SK-N-SH (cell line): ENCODE data around the gene LIG1. TPM values are rescaled to one million over a fixed set of nuclear protein-coding genes. Genes with fewer than 3 reads are reported as not detected.

Source experiments
- CTCF ChIA-PET: fragments of 300-600, 350-600 bp; formaldehyde crosslinking; extraction: SDS; loops from one replicate; lab custom pipeline; 2021; lab: Yijun Ruan, JAX
- POLR2A ChIA-PET: fragments of 350-600 bp; sonication (Branson Sonifier 250); formaldehyde crosslinking; extraction: SDS; loops from one replicate; lab custom pipeline; 2020; ENCODE audit warnings: antibody characterized with exemption, inconsistent platforms; lab: Yijun Ruan, JAX
- DNase-seq: peaks from one replicate; pipeline ENCODE4 v3.0.0; 2012
- H2AFZ ChIP-seq: fragments of 200-600 bp; sonication (generic); 2 replicates; pipeline ENCODE4 v1.8.1; 2016; ENCODE audit warnings: antibody characterized with exemption, mild to moderate bottlenecking, low read depth
- H3F3A ChIP-seq: fragments of 200-600 bp; sonication (generic); replicated peaks from 2 replicates; pipeline ENCODE3; 2016; ENCODE audit warnings: antibody characterized with exemption, mild to moderate bottlenecking; ENCODE audit not compliant: insufficient read depth
- H3K27ac ChIP-seq, 2 experiments: fragments of 200-500 bp in 1 of 2; fragments of 200-600 bp in 1 of 2; sonication (Bioruptor generic) in 1 of 2; sonication (generic), shearing (Covaris generic) in 1 of 2; 2 replicates each; pipeline versions ENCODE4 v1.5.1 to v1.6.1; 2014 to 2016; ENCODE audit warnings: low read depth in 2 of 2, inconsistent platforms in 1 of 2, low read length in 1 of 2, mild to moderate bottlenecking in 1 of 2, mixed read lengths in 1 of 2
- H3K27me3 ChIP-seq: fragments of 200-600 bp; sonication (generic), shearing (Covaris generic); 2 replicates; pipeline ENCODE4 v1.6.1; 2016; ENCODE audit warnings: mixed run types; ENCODE audit not compliant: insufficient read depth
- H3K36me3 ChIP-seq, 2 experiments: fragments of 200-500 bp in 1 of 2; fragments of 200-600 bp in 1 of 2; sonication (Bioruptor generic) in 1 of 2; sonication (generic) in 1 of 2; replicated peaks in 1 of 2; 2 replicates each; pipeline versions ENCODE3 to v1.5.1; 2014 to 2016; ENCODE audit warnings: low read length in 1 of 2, mild to moderate bottlenecking in 1 of 2; ENCODE audit not compliant: insufficient read depth in 2 of 2, control insufficient read depth in 1 of 2
- H3K4me1 ChIP-seq, 2 experiments: fragments of 200-500 bp in 1 of 2; fragments of 200-600 bp in 1 of 2; sonication (Bioruptor generic) in 1 of 2; sonication (generic), shearing (Covaris generic) in 1 of 2; 2 replicates each; pipeline versions ENCODE4 v1.5.1 to v1.6.1; 2014 to 2016; ENCODE audit warnings: low read depth in 1 of 2, low read length in 1 of 2, mixed run types in 1 of 2; ENCODE audit not compliant: insufficient read depth in 2 of 2, control insufficient read depth in 1 of 2
- H3K4me2 ChIP-seq: fragments of 200-600 bp; sonication (generic), shearing (Covaris generic); 2 replicates; pipeline ENCODE4 v1.6.1; 2017; ENCODE audit warnings: mixed run types
- H3K4me3 ChIP-seq, 2 experiments: fragments of 200-500 bp in 1 of 2; fragments of 200-600 bp in 1 of 2; sonication (Bioruptor generic) in 1 of 2; sonication (generic), shearing (Covaris generic) in 1 of 2; 2 replicates each; pipeline versions ENCODE4 v1.5.1 to v1.8.1; 2014 to 2016; ENCODE audit warnings: low read depth in 2 of 2, inconsistent platforms in 1 of 2, low read length in 1 of 2, mild to moderate bottlenecking in 1 of 2, mixed read lengths in 1 of 2, moderate library complexity in 1 of 2
- H3K79me2 ChIP-seq: fragments of 200-600 bp; sonication (generic); 2 replicates; pipeline ENCODE4 v1.8.1; 2017; ENCODE audit warnings: mild to moderate bottlenecking; ENCODE audit not compliant: insufficient read depth
- H3K9ac ChIP-seq: fragments of 200-600 bp; sonication (generic); 2 replicates; pipeline ENCODE4 v1.6.1; 2017; ENCODE audit warnings: mixed run types
- H3K9me2 ChIP-seq: fragments of 200-600 bp; sonication (generic); 2 replicates; pipeline ENCODE4 v1.6.1; 2017; ENCODE audit warnings: mixed run types
- H3K9me3 ChIP-seq: fragments of 200-600 bp; sonication (generic); 2 replicates; pipeline ENCODE4 v1.6.1; 2017; ENCODE audit warnings: mixed run types, mild to moderate bottlenecking, moderate library complexity
- H4K20me1 ChIP-seq: fragments of 200-600 bp; sonication (generic); 2 replicates; pipeline ENCODE4 v1.6.1; 2017; ENCODE audit warnings: mild to moderate bottlenecking, mixed run types; ENCODE audit not compliant: insufficient read depth
- EP300 ChIP-seq, 2 experiments: IDR thresholded peaks; 2 replicates each; pipeline versions ENCODE4 v1.4.0 to v1.6.1; 2012; ENCODE audit warnings: borderline replicate concordance in 1 of 2, low read depth in 1 of 2, low read length in 1 of 2
- FOXJ3 ChIP-seq: sonication (generic); formaldehyde crosslinking; IDR thresholded peaks from 2 replicates; pipeline ENCODE4 v1.5.1; 2020; ENCODE audit warnings: mild to moderate bottlenecking, missing genetic modification reagents
- FOXM1 ChIP-seq: IDR thresholded peaks from 2 replicates; pipeline ENCODE4 v1.4.0; 2012; ENCODE audit warnings: low read depth, mild to moderate bottlenecking
- IRF3 ChIP-seq: fragments of 150-350 bp; IDR thresholded peaks from 2 replicates; pipeline ENCODE4 v1.6.1; 2016; ENCODE audit warnings: mild to moderate bottlenecking, low read depth, low read length
- JUND ChIP-seq: IDR thresholded peaks from 2 replicates; pipeline ENCODE4 v1.4.0; 2012
- NRF1 ChIP-seq: IDR thresholded peaks from 2 replicates; pipeline ENCODE4 v1.6.1; 2012; ENCODE audit warnings: low read depth, mild to moderate bottlenecking, low read length
- REST ChIP-seq: IDR thresholded peaks from 2 replicates; pipeline ENCODE4 v1.6.1; 2012; ENCODE audit warnings: mild to moderate bottlenecking, low read depth, low read length, moderate library complexity
- RFX5 ChIP-seq: IDR thresholded peaks from 2 replicates; pipeline ENCODE4 v1.6.1; 2012; ENCODE audit warnings: mild to moderate bottlenecking, improper control_type of control experiment, low read length
- SMC3 ChIP-seq: IDR thresholded peaks from 2 replicates; pipeline ENCODE4 v1.6.1; 2012; ENCODE audit warnings: low read depth, low read length, improper control_type of control experiment
- TAF1 ChIP-seq: IDR thresholded peaks from 2 replicates; pipeline ENCODE4 v1.6.1; 2012; ENCODE audit warnings: low read depth, mild to moderate bottlenecking, low read length, moderate library complexity, borderline replicate concordance
- TCF12 ChIP-seq: IDR thresholded peaks from 2 replicates; pipeline ENCODE4 v1.4.0; 2012
- WGBS: methylation state at CpG from one replicate; pipeline ENCODE4 v1.1.6; 2017; ENCODE audit warnings: low lambda C conversion rate; 5-methylcytosine and 5-hydroxymethylcytosine counted together
- polyA plus RNA-seq, 3 experiments: library from polyadenylated mRNA; depleted of rRNA; stranded (reverse); fragments of >200 nt; gene quantifications; 2 replicates each; pipeline ENCODE4 v1.2.3, GENCODE V29; 2012

LIG1 gene
- polyA plus RNA-seq, 1 of the 3 experiments (the other 2 are of a cell fraction) = 53.0 TPM

- no peak for TF ChIP-seq TAF1
- TF ChIP-seq NRF1 = no peak
- TF ChIP-seq REST = no peak
Measured at GRCh38 chr19:48120505-48120904, 49.6 kb downstream of the LIG1 start (continued).

- TF ChIP-seq JUND = no peak
- no peak for TF ChIP-seq EP300 (IDR thresholded peaks at IDR 0.05; ENCODE audit: borderline replicate concordance in 1 of 2, low read depth in 1 of 2, low read length in 1 of 2)
- no peak for TF ChIP-seq TCF12
- no peak for TF ChIP-seq RFX5
- no peak for TF ChIP-seq FOXJ3
- no peak for TF ChIP-seq TAF1
- TF ChIP-seq FOXM1 = no peak
- TF ChIP-seq SMC3 = no peak
- TF ChIP-seq IRF3 = no peak
- TF ChIP-seq, all 33 proteins: peak for 0
- H3K4me3 ChIP-seq = no peak overlapping the region
- H3K36me3 ChIP-seq = peaks cover 5 to 13% of the 10 kb centered on the region in 2 experiments
- H2AFZ ChIP-seq = no peak overlapping the region
- no peaks in the 10 kb centered on the region for H3K79me2 ChIP-seq
- no peaks in the 10 kb centered on the region for H3F3A ChIP-seq
- no peaks in the 10 kb centered on the region for H4K20me1 ChIP-seq
- no peak overlapping the region for H3K27ac ChIP-seq
- CTCF ChIA-PET = interaction anchor here (1.4 kb wide), 1 partner anchor 35 kb away, joined by 5 read pairs; no protein-coding TSS in a partner anchor
- no peak overlapping the region for H3K9ac ChIP-seq
- WGBS = 80% methylated on average over 11 of the region's 11 CpGs
- H3K27me3 ChIP-seq = no peaks in the 10 kb centered on the region
- POLR2A ChIA-PET = interaction anchor here (0.6 kb wide), 1 partner anchor 38 kb away, joined by 3 read pairs; no protein-coding TSS in a partner anchor
- no peaks in the 10 kb centered on the region; a peak in 1 of 4 replicates for H3K4me1 ChIP-seq
- H3K4me2 ChIP-seq = no peak overlapping the region
- no peaks in the 10 kb centered on the region for H3K9me3 ChIP-seq
- no peak for DNase-seq
- H3K9me2 ChIP-seq = no peaks in the 10 kb centered on the region
Measured at GRCh38 chr19:48118131-48118517, 52.0 kb downstream of the LIG1 start.
